Testis (tissue), 3 donors: Measurements from ENCODE around the gene IER3. TPM values are rescaled to one million over a fixed set of nuclear protein-coding genes. Genes with fewer than 3 reads are reported as not detected.
"Not testable (repeated sequence)": the region's sequence is repeated elsewhere in the genome, so short reads cannot be mapped to it uniquely, and the experiment has no call there.

ENCODE experiments used
- DNase-seq: peaks from one replicate; pipeline ENCODE4 v3.0.0-alpha.2; 2019
- H3K27ac ChIP-seq, 2 donors: fragments of 200-600 bp; sonication (generic); one replicate each; pipeline ENCODE4 v1.5.1; 2019
- H3K27me3 ChIP-seq: fragments of 200-600 bp; sonication (generic); one replicate; pipeline ENCODE4 v1.5.1; 2019
- H3K36me3 ChIP-seq: fragments of 200-600 bp; sonication (generic); one replicate; pipeline ENCODE4 v1.5.1; 2017; ENCODE audit warnings: low read depth; ENCODE audit errors: missing control alignments
- H3K4me1 ChIP-seq: fragments of 200-600 bp; sonication (generic); one replicate; pipeline ENCODE4 v1.5.1; 2019
- H3K4me3 ChIP-seq, 2 donors: fragments of 200-600 bp; sonication (generic); one replicate each; pipeline ENCODE4 v1.5.1; 2017 to 2019
- H3K9me3 ChIP-seq: fragments of 200-600 bp; sonication (generic); one replicate; pipeline ENCODE4 v1.5.1; 2017
- POLR2A ChIP-seq: fragments of 450-650 bp; IDR thresholded peaks from one replicate; pipeline ENCODE4 v1.6.1; 2017; ENCODE audit warnings: antibody characterized with exemption, mild to moderate bottlenecking, moderate library complexity
- WGBS, 2 donors: methylation state at CpG; one replicate each; pipeline ENCODE4 v1.1.5; 2018; 5-methylcytosine and 5-hydroxymethylcytosine counted together
- intact Hi-C: fragments of 100-400 bp; cut with DNase I; formaldehyde crosslinking; loops from one replicate; pipeline ENCODE4 v1.15.1; 2023; ENCODE audit warnings: low total_unique reads
- polyA plus RNA-seq: library from polyadenylated mRNA; stranded (reverse); fragments of 350-450 nt; fragmentation: Illumina TruSeq; extraction: RNeasy Lipid Tissue Mini Kit (QIAGEN cat#74804); gene quantifications from one replicate; pipeline ENCODE4 v1.2.3, GENCODE V29; 2014; ENCODE audit warnings: low read depth, low replicate concordance; ENCODE audit not compliant: insufficient read depth
- total RNA-seq, 2 donors: library from RNA; depleted of rRNA; stranded (reverse); fragments of >200 nt; gene quantifications; one replicate each; pipeline ENCODE4 v1.2.3, GENCODE V29; 2016
- TF ChIP-seq, protein P1 (sequence below), 3 experiments: fragments of 450-650 bp in 2 of 3; fragments of 200-600 bp in 1 of 3; sonication (generic) in 1 of 3; IDR thresholded peaks; one replicate each; pipeline ENCODE4 v1.5.1; 2016 to 2019; ENCODE audit warnings: antibody characterized with exemption in 3 of 3, mild to moderate bottlenecking in 2 of 3, moderate library complexity in 1 of 3

The IER3 gene
- total and polyA plus RNA-seq, 3 donors from 2014 or later: 1.4 to 11.1 (median 7.7) TPM

GRCh38 chr6:30763155-30763617 lies 18.8 kb upstream of the IER3 start:
- Histone ChIP-seq H3K4me3 (no peak overlapping the region), H3K4me1 (peaks cover 4% of the 10 kb centered on the region), H3K9me3 (no peaks in the 10 kb centered on the region), H3K27me3 (no peaks in the 10 kb centered on the region), H3K36me3 (no peaks in the 10 kb centered on the region), H3K27ac (no peak overlapping the region)
- DNase-seq: no peak
- intact Hi-C loops: no loop called here
- WGBS, 2 donors: 86 to 94% methylated on average over 1 of the region's 1 CpG
- TF ChIP-seq POLR2A: no peak

DNA sequence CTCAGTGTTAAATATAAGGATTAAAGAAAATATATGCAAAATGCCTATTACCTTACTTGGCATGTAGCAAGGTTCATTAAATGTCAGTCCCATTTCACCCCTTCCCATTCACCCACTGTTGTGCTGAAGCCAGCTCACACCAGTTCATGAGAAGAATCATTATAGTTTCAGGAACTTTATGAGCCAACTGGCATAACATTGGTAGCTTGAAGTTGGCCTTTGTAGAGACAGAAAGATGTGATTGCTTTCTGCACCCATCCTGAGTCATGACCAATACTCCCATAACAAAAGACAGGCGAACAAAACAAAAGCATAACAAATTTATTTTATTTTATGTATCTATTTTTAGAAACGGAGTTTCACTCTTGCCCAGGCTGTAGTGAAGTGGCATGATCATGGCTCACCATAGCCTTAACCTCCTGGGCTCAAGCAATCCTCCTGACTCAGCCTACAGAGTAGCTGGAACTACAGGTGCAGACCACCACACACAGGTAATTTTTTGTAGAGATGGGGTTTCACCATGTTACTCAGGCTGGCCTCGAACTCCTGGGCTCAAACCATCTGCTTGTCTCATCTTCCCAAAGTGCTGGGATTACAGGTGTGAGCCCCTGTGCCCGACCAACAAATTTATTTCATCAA lies 17.6 kb upstream of the IER3 start:
- H3K4me1 ChIP-seq: peaks cover 4% of the 10 kb centered on the region
- H3K27me3 ChIP-seq: no peaks in the 10 kb centered on the region
- no peak overlapping the region for H3K27ac ChIP-seq
- H3K36me3 ChIP-seq: no peaks in the 10 kb centered on the region
- no peak for TF ChIP-seq POLR2A
- TF ChIP-seq, protein P1, sequence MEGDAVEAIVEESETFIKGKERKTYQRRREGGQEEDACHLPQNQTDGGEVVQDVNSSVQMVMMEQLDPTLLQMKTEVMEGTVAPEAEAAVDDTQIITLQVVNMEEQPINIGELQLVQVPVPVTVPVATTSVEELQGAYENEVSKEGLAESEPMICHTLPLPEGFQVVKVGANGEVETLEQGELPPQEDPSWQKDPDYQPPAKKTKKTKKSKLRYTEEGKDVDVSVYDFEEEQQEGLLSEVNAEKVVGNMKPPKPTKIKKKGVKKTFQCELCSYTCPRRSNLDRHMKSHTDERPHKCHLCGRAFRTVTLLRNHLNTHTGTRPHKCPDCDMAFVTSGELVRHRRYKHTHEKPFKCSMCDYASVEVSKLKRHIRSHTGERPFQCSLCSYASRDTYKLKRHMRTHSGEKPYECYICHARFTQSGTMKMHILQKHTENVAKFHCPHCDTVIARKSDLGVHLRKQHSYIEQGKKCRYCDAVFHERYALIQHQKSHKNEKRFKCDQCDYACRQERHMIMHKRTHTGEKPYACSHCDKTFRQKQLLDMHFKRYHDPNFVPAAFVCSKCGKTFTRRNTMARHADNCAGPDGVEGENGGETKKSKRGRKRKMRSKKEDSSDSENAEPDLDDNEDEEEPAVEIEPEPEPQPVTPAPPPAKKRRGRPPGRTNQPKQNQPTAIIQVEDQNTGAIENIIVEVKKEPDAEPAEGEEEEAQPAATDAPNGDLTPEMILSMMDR (IDR thresholded peaks at IDR 0.05): no peak
- 82 to 93% methylated on average over 4 of the region's 4 CpGs for WGBS, 2 donors
- H3K4me3 ChIP-seq: no peak overlapping the region
- H3K9me3 ChIP-seq: no peaks in the 10 kb centered on the region
- intact Hi-C loops: no loop called here
- DNase-seq: no peak

GRCh38 chr6:30760549-30760948 lies 16.2 kb upstream of the IER3 start:
- Histone ChIP-seq H3K9me3 (no peaks in the 10 kb centered on the region), H3K36me3 (no peaks in the 10 kb centered on the region), H3K4me3 (no peak overlapping the region), H3K27ac (no peak overlapping the region), H3K4me1 (peaks cover 4% of the 10 kb centered on the region), H3K27me3 (no peaks in the 10 kb centered on the region)
- DNase-seq: no peak
- intact Hi-C loops: no loop called here
- TF ChIP-seq, protein P1 (IDR thresholded peaks at IDR 0.05): no peak
- TF ChIP-seq POLR2A: no peak
- WGBS, 2 donors: 68 to 70% methylated on average over 8 of the region's 8 CpGs

GRCh38 chr6:30759575-30760239 lies 15.4 kb upstream of the IER3 start:
- no peaks in the 10 kb centered on the region for H3K36me3 ChIP-seq
- DNase-seq: no peak
- intact Hi-C loops: no loop called here
- H3K27me3 ChIP-seq: no peaks in the 10 kb centered on the region
- H3K9me3 ChIP-seq: no peaks in the 10 kb centered on the region
- WGBS, 2 donors: 91 to 92% methylated on average over 9 to 10 of the region's 10 CpGs
- no peak overlapping the region for H3K4me3 ChIP-seq
- no peak overlapping the region for H3K27ac ChIP-seq
- H3K4me1 ChIP-seq: peaks cover 4% of the 10 kb centered on the region
- TF ChIP-seq, protein P1 (IDR thresholded peaks at IDR 0.05): no peak
- TF ChIP-seq POLR2A: no peak

GRCh38 chr6:30757261-30757904 lies 13.0 kb upstream of the IER3 start:
- TF ChIP-seq POLR2A: no peak
- TF ChIP-seq, protein P1 (IDR thresholded peaks at IDR 0.05): no peak
- no peak for DNase-seq
- Histone ChIP-seq H3K27ac (no peak overlapping the region), H3K27me3 (no peaks in the 10 kb centered on the region), H3K36me3 (no peaks in the 10 kb centered on the region), H3K9me3 (no peaks in the 10 kb centered on the region), H3K4me1 (peaks cover 4% of the 10 kb centered on the region), H3K4me3 (no peak overlapping the region)
- WGBS, 2 donors: 58 to 67% methylated on average over 1 of the region's 1 CpG
- intact Hi-C loops: no loop called here

DNA sequence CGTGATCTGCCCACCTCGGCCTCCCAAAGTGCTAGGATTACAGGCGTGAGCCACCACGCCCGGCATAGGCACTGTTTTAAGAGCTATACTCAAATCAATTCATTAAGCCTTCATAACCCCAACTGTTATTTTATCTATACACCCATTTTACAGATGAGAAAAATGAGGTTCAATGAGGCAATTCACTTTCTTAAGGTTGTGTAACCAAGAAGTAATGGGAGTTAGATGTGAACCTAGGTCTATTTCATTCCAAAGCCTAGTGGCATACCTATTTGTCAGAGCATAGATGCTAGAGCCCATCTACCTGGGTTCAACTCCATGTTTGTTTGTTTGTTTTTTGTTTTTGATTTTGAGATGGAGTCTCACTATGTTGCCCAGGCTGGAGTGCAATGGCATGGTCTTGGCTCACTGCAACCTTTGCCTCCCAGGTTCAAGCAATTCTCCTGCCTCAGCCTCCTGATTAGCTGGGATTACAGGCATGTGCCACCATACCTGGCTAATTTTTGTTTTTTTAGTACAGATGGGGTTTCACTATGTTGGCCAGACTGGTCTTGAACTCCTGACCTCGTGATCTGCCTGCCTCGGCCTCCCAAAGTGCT lies 12.2 kb upstream of the IER3 start:
- H3K27ac ChIP-seq: not testable (repeated sequence)

More for the DNA sequence above, 12.2 kb upstream of the IER3 start:
- H3K9me3 ChIP-seq, intact Hi-C loops, H3K27me3 ChIP-seq, H3K36me3 ChIP-seq, DNase-seq, H3K4me3 ChIP-seq: not testable (repeated sequence)
- H3K4me1 ChIP-seq: peaks cover 11% of the 10 kb centered on the region
- WGBS, 2 donors: 92 to 93% methylated on average over 7 of the region's 7 CpGs
